ENCODE data around the gene SLC14A1.

SLC14A1 gene

DNA sequence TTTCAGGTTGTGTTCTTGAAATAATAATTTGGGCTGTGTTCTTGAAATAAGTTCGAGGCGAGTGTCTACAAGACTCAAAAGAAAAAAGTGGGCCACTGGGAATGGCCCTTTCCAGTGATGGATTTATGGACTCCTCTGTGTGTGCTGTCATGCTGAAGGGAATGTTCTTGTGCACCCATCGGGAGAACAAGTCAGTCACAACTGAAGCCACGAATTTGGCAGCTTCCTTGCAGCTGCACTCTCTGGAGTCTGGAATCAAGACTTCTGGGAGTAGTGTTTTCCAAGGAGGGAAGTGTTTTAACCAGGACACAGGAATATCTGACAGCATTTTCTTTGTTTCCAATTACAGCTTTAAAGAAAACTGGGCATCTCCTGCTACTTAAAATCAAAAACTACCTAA lies 620 bp downstream of the SLC14A1 start:
- TF ChIP-seq, protein P1, sequence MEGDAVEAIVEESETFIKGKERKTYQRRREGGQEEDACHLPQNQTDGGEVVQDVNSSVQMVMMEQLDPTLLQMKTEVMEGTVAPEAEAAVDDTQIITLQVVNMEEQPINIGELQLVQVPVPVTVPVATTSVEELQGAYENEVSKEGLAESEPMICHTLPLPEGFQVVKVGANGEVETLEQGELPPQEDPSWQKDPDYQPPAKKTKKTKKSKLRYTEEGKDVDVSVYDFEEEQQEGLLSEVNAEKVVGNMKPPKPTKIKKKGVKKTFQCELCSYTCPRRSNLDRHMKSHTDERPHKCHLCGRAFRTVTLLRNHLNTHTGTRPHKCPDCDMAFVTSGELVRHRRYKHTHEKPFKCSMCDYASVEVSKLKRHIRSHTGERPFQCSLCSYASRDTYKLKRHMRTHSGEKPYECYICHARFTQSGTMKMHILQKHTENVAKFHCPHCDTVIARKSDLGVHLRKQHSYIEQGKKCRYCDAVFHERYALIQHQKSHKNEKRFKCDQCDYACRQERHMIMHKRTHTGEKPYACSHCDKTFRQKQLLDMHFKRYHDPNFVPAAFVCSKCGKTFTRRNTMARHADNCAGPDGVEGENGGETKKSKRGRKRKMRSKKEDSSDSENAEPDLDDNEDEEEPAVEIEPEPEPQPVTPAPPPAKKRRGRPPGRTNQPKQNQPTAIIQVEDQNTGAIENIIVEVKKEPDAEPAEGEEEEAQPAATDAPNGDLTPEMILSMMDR (conservative IDR thresholded peaks at IDR 0.05): no peak

DNA sequence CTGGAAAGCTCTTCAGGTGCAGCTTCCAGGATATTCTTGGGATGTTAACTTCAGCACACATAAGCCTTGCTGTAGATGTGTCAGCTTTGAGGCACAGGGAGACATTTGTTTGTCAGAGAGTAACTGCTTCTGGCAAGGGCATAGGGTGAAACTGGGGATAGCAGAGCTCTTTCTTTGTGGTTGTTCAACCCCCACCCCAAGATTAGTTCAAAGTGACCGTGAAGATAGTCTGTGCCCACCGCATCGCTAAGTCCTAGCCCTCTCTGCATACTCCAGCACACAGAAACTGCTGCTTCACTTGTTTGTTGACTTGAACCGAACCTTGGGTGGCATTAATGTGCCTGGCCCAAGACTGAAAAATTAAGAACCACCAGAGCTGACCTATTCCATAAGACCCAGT lies 1.4 kb downstream of the SLC14A1 start:
- H3K27ac ChIP-seq: no peak overlapping the region
- TF ChIP-seq, protein P1 (conservative IDR thresholded peaks at IDR 0.05): no peak

More for the DNA sequence above, 620 bp downstream of the SLC14A1 start:
- H3K27ac ChIP-seq: no peak overlapping the region; the same call in 1 of the 2 replicates

DNA sequence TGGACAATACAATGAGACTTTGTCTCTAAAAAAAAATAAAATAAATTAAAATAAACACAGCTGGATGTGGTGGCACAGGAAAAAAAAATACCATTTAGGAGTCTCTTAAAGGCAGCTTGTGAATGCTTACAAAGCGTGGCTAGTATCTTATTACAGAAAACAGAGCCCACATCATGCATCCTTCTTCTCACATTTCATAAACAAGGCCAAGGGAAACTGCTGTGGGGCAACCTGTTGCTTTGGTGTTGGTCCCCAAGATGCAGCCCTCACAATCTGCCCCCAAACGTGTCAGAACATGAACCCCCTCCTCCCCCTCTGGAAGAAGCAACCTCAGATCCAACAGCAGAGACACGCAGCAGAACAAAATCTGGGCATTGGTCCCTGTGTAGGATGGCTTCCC lies 2.6 kb downstream of the SLC14A1 start:
- H3K27ac ChIP-seq: no peak overlapping the region
- TF ChIP-seq, protein P1 (conservative IDR thresholded peaks at IDR 0.05): no peak

DNA sequence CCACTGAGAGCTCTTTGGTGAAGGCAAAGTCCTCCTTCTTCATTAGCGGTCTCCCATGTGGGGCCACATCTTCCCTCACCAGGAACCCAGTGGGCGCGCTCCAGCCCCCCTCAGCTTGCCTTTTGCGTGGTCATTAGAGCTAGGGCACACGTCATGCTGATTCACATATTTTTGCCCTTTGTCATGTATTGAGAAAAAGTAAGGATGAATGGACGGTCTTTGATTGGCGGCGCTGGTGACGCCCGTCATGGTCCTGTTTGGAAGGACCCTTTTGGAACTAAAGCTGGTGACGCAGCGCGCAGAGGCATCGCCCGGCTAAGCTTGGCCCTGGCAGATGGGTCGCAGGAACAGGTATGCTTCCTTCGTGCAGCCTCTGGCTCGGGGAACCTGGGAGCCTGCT lies 3.1 kb downstream of the SLC14A1 start:
- TF ChIP-seq, protein P1 (conservative IDR thresholded peaks at IDR 0.05): no peak
- no peak overlapping the region for H3K27ac ChIP-seq

DNA sequence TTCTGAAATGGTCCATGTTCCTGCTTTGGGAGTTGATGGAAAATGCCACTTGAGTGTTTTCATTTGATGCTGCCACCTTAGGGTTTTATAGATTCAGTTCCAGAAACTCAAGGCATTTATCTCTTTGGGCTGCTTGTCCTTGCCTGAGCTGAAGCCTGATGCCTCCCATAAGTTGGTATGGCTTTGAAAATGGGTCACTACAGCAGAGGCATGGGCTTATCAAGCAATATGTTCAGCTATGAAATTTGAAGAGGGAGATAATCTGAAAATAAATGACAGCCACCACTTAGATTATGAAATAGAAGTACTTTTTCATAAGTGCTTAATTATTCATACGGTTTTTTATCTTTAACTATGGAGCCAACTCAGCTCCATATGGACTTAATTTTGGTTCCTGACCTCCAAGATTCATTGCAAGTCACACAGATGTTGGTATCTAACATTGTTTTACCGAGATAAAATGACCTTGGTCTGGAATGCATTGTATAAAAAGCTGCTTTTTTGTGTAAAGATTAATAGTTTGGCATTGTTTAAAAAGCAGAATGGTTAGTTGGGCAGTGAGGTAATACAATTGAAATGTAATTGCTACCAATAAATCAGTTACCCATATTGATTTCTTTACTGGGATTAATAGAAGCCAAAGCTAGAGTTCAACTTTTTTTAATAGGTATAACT lies 4.5 kb downstream of the SLC14A1 start:
- H3K27ac ChIP-seq: no peak overlapping the region

DNA sequence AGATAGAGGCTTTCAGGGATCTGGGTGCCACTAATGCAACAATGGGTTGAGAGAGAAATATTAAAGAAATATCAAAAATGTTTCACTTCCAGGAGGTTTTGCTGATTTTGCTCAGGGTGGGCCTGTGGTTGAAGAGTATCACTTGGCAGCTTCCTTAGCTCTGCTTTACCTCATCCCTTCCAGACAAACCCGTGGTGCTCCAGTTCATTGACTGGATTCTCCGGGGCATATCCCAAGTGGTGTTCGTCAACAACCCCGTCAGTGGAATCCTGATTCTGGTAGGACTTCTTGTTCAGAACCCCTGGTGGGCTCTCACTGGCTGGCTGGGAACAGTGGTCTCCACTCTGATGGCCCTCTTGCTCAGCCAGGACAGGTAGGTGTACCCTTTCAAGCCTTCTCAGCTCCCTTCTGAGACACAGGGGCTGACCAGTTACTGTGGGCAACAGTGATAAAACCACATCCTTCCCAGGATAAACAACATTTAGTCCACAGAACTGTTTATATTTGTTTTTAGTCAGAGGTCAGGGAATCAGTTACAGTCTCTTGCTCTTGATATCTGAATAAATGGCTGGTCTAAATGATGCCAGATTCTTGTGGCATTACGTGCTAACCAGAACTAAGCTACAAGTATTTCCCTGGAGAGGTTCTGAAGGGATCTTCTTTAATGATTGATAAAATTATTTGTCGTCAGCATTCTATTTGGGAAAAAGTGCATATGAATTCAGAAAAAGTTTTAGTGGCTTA lies 7.0 kb downstream of the SLC14A1 start:
- no peak overlapping the region for H3K27ac ChIP-seq
- TF ChIP-seq, protein P1 (conservative IDR thresholded peaks at IDR 0.05): no peak

More for the DNA sequence above, 4.5 kb downstream of the SLC14A1 start:
- TF ChIP-seq, protein P1 (conservative IDR thresholded peaks at IDR 0.05): no peak

DNA sequence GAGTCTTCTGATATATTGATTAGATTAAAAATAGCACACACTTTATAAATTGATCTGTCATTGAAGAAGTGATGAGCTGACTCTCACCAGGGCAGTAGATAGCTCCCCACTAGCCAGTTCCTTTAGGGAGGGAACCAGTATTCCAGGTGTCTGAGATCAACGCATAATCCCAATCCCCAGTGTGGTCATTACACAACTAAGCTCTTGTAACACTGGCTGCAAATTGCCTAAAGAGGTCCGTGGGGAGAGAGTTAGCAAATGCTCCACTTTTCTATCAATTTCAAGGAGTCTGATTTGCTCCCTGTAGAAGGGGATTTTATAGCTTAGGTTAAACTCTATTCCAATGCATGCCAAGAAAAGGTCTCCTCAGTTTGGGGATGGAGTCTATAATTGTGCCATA lies 7.7 kb downstream of the SLC14A1 start:
- TF ChIP-seq, protein P1 (conservative IDR thresholded peaks at IDR 0.05): no peak
- no peak overlapping the region for H3K27ac ChIP-seq
